PC-9 (cell line): ENCODE data around the gene SORBS1.

ENCODE experiments used
- EZH2 ChIP-seq: fragments of 200-600 bp; sonication (generic); IDR thresholded peaks from 2 replicates; pipeline ENCODE4 v1.8.0; 2017; ENCODE audit warnings: antibody characterized with exemption, low read depth
- TF ChIP-seq, protein P1 (sequence below): fragments of 200-600 bp; sonication (generic); conservative IDR thresholded peaks from 2 replicates; pipeline ENCODE4 v1.6.1; 2017; ENCODE audit warnings: mixed run types, antibody characterized with exemption, mild to moderate bottlenecking, moderate library complexity

DNA sequence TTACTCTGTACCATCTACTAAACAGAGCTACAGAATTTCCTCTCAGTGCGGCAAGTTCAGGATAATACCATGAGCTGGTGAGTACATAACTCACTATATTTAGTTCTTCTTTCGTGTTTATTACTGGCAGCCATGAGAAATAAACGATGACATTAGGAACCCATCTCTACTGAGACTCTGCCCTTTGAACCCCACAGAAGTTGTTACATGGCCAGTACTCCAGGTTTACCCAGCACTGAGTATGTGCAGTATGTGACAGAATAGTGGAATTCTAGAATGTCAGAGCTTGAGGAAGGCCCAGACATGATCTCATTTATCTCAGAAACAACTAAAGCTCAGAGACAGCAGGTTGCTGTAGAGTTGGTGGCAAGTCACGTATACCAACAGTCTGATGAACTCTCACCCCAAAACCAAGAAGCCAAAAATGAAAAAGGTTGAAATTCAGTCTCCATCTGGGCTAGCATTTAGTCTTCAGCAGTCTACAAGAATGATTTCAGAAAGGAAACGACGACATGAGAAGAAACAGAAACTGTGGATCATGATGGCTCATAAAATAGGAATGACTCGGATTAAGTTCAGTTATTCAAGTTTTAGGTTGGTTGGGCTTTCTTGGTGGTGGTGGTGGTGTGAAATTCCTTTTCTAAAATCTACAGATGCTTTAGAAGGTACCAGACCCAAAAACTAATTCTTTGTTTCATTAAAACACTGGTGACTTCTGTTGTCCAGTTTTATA lies 78.5 kb downstream of the SORBS1 start:
- TF ChIP-seq, protein P1, sequence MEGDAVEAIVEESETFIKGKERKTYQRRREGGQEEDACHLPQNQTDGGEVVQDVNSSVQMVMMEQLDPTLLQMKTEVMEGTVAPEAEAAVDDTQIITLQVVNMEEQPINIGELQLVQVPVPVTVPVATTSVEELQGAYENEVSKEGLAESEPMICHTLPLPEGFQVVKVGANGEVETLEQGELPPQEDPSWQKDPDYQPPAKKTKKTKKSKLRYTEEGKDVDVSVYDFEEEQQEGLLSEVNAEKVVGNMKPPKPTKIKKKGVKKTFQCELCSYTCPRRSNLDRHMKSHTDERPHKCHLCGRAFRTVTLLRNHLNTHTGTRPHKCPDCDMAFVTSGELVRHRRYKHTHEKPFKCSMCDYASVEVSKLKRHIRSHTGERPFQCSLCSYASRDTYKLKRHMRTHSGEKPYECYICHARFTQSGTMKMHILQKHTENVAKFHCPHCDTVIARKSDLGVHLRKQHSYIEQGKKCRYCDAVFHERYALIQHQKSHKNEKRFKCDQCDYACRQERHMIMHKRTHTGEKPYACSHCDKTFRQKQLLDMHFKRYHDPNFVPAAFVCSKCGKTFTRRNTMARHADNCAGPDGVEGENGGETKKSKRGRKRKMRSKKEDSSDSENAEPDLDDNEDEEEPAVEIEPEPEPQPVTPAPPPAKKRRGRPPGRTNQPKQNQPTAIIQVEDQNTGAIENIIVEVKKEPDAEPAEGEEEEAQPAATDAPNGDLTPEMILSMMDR, result no peak
- TF ChIP-seq EZH2, result no peak
